GM18502 (cell line): Measurements from ENCODE around the gene LUC7L.

Source experiments
- ATAC-seq: cut with Tn5 transposase; IDR thresholded peaks from one replicate; pipeline ENCODE4 v1.9.1; 2021; ENCODE audit warnings: mild to moderate bottlenecking; ENCODE audit not compliant: unreplicated experiment, poor library complexity

The LUC7L gene

DNA sequence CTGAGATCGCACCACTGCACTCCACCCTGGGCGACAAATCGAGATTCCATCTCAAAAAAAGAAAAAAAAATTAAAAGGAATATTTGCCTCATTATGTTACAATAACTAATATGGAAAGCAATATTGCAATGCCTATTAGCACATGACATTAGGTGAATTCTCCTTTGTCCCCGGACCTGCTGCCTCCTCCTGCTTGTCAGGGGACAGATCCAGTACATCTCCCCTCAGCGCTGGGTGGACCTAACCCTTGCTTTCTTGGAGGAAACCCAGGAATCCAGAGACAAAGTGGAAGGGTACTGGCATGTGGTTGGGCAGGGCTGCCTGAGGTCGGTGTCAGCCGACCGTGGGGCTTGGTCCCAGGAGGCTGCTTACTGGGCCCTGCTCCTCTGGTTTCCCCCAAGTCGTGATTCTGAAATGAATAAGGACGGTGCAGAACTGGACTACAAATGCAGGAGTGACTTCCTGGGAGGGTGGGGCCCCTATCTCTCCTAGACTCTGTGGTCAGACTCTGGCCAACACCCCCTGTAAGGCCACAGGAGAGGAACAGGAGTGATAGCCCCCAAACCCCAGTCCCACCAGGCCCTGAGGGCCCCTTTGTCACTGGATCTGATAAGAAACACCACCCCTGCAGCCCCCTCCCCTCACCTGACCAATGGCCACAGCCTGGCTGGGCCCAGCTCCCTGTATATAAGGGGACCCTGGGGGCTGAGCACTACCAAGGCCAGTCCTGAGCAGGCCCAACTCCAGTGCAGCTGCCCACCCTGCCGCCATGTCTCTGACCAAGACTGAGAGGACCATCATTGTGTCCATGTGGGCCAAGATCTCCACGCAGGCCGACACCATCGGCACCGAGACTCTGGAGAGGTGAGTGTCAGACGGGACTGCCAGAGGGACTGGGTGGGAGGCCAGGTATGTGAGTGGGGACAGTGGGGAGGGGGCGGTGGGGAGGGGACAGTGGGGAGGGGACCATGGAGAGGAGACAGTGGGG is 76.8 kb downstream of the LUC7L start, which contains the start of gene HBZ:
HBZ (plus strand) TSS at position 504 of the 988 bp plus-strand sequence; CDS start at position 770, 266 bp downstream.
- ATAC-seq, result no peak

DNA sequence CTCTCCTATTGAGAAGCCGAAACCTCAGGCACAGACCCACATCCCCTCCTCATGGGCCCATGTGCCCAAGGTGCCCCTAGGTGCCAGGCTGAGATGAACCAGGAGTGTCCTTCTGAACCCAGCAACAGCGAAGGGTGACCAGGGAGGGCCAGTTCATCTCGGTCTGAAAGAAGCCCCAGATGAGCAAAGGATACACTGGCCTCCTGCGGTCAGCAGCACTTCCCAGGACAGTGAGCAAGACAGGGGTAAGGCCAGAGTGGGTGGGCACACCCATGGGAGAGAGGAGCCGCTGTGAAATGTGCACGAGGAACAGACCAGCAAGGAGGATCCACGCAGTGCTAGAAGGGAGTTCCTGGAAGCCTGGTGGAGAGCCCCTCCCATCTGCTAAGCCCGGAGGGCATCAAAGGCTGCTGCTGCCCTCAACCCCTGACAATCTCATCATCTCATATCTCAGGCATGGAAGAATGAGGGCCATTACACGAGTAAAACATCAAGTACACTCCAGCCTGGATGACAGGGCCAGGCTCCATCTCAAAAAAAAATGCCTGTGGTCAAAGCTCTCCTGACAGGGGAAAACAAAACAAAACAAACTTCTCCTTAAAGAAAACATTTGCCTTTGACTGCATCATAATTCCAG is 80.1 kb downstream of the LUC7L start:
- no peak for ATAC-seq

DNA sequence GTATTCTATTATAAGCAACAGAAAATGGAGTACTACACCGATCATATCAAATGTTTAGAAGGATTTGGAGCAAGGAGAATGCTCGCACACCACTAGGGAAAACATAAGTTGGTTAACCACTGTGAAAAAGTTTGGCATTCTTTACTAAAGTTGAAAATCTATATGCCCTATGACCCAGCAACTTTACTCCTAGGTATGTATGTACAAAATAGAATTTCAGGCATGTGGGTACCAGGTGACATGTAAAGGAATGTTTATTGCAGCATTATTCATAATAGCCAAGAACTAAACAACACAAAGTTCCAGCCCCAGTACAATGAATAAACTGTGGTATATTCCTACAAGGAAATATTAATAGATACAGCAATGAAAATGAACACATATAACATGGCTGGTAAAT is 82.6 kb downstream of the LUC7L start:
- no peak for ATAC-seq

DNA sequence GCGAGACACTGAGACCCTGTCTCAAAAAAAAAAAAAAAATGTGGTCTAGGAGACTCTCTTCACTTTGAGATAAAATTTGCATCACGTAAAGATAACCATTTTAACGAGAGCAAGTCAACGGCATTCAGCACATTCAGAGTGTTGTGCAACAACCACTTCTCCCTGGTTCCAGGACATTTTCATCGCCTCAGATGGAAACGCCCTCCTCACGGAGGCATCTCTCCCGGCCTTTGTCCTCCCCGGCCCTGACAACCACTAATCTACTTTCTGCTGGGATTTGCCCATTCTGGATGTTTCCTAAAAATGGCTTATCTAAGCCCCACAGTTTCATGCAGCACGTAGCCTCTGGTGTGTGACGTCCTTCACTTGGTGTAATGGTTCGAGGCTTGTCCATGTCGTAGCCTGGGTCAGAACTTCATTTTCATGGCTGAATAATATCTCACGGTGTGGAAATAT is 84.4 kb downstream of the LUC7L start:
- no peak for ATAC-seq

DNA sequence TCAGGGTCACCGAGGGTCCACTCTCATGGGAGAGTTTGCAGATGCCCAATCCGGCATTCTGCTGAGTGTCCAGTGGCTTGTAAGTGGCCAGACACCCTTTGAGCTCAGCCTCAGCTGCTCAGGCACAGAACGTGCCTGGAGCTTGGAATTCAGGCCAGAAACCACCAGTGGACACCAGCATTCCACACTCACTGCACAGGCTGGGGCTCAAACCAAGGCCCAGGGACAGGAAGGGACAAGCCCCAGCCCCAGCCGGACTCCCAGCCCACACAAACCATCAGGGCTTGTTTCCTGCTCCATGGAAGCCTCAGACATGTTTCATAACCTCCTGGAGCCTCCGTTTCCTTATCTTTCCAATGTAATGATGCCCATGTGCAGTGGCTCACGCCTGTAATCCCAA is 85.8 kb downstream of the LUC7L start:
- no peak for ATAC-seq

DNA sequence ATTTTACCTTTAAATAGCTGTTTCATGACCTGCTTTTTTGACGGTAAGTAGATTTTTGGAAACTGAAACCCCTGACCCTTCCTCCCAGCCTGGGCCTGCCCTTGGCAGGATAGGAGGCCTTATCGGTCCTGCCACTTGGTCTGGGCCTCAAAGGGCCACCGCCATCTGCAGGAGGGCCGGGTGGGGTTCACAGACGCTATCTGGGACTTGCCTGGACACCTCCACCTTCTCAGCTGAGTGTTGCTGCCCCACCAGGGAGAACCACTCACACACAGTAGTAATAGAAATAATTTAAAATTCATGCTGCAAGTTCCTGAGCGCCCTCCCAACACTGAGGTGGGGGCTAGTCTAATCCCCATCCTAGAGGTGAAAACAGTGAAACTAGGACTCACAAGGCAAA is 86.2 kb downstream of the LUC7L start:
- no peak for ATAC-seq

DNA sequence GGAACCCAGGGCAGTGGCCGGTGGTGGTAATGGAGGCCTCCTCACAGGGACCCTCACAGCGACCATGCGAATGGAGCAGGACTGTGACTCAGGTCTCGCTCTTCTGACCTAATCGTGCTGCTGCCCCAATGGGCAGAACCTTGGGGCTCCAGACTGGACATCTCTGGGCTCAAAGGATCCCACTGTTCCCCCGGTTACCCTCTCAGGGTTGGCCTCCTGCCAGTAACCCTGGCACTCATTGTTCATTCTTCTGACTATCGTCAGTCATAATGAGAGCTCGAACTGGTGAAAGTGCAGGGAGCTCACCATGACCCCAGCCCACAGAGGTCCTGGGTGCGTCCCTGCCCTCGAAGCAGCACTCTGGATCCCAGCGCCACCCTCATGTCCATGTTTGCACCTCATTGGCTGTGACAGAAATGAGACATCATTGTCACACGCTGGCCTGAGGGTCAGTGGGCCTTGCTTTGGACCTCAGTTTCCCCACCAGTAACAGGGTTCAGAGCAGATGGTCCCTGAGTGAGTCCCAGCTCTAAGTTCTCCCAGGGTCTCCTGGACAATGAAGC is 86.8 kb downstream of the LUC7L start:
- no peak for ATAC-seq

DNA sequence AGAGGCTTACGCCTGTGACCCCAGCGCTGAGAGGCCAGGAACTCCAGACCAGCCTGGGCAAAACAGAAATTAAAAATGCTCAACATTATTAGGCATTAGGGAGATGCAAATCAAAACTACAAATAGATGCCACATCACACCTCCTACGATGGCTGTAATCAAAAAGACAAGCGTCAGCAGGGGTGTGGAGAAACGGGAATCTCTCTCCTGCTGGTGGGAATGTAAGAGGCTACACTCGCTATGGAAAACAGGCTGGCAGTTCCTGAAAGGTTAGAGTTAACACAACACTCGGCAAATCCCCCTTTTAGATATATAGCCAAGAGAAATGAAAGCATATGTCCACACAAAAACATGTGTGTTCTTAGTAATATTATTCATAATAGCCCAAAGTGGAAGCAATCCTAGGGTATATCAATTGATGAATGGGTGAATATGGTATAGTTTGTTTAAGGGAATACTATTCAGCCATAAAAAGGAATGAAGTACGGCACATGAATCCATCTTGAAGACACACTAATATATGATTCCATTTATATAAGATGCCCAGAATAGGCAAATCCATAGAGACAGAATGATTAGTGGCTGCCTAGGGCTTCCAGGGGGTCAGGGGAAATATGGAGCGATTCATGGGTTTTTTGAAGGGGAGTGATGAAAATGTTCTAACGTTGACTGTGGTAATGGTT is 88.9 kb downstream of the LUC7L start:
- ATAC-seq, result no peak
